WERI-Rb-1 (cell line): ENCODE data around the gene SPTLC2.
"Not testable (repeated sequence)": the region's sequence is repeated elsewhere in the genome, so short reads cannot be mapped to it uniquely, and the experiment has no call there.

Experiments
- DNase-seq: peaks from one replicate; pipeline ENCODE4 v3.0.0-alpha.2; 2020
- H3K27ac ChIP-seq: fragments of 250-450 bp; sonication (Bioruptor Pico); 2 replicates; pipeline ENCODE4 v1.5.1; 2020; ENCODE audit warnings: mild to moderate bottlenecking, moderate library complexity
- H3K27me3 ChIP-seq: fragments of 250-450 bp; sonication (Bioruptor Pico); 2 replicates; pipeline ENCODE4 v1.5.1; 2021; ENCODE audit warnings: mild to moderate bottlenecking, low read depth, moderate library complexity; ENCODE audit not compliant: insufficient read depth, severe bottlenecking
- H3K36me3 ChIP-seq: fragments of 250-450 bp; sonication (Bioruptor Pico); 2 replicates; pipeline ENCODE4 v1.5.1; 2020; ENCODE audit warnings: mild to moderate bottlenecking, moderate library complexity
- H3K4me3 ChIP-seq: 2 replicates; pipeline ENCODE4 v1.5.1; 2011; ENCODE audit warnings: low read depth, mild to moderate bottlenecking, control low read depth, low read length
- H3K9me3 ChIP-seq: fragments of 250-450 bp; sonication (Bioruptor Pico); 2 replicates; pipeline ENCODE4 v1.5.1; 2021; ENCODE audit warnings: mild to moderate bottlenecking, moderate library complexity; ENCODE audit not compliant: severe bottlenecking
- CTCF ChIP-seq: IDR thresholded peaks from 2 replicates; pipeline ENCODE4 v1.5.1; 2011; ENCODE audit warnings: low read depth, mild to moderate bottlenecking, control low read depth, inconsistent platforms, low read length

The SPTLC2 gene

GRCh38 chr14:77616454-77617229, at the start of gene SPTLC2:
Gene SPTLC2, minus strand, starts transcription at chr14:77616637. Its CDS starts 58 bp downstream, at chr14:77616579.
- peak; percentile 99 for DNase-seq
- H3K27ac ChIP-seq, result peak within 1 kb of the TSS; percentile 54

DNA sequence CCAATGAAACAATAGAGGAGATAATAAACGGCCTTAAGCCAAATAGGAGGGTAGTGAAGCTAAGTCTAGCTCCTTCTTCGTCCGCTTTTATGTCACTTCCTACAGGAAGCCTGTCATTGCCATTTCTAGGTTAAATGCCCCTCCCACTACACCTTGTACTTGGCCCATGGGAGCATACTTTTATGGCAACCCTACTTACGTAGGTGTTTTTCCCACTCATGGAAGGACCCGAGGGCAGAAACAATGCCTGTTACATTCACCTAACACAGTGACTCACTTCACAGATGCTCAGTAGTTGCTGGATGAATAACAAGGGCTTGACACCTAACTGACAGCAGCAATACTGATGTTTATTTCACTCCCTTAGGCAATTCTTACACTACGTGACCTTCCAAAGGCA, 46.9 kb upstream of the SPTLC2 start:
- Histone ChIP-seq H3K27ac (no peak overlapping the region), H3K9me3 (no peaks in the 10 kb centered on the region), H3K27me3 (no peaks in the 10 kb centered on the region), H3K4me3 (no peak overlapping the region), H3K36me3 (no peaks in the 10 kb centered on the region)
- no peak for DNase-seq
- TF ChIP-seq CTCF, result no peak

More at GRCh38 chr14:77616454-77617229, at the start of gene SPTLC2:
- TF ChIP-seq CTCF, result peak; percentile 21; the same call in 1 of the 2 replicates
- Histone ChIP-seq H3K27me3 (no peaks in the 10 kb centered on the region), H3K9me3 (no peaks in the 10 kb centered on the region), H3K4me3 (peak within 1 kb of the TSS; percentile 96), H3K36me3 (no peaks in the 10 kb centered on the region)

GRCh38 chr14:77661562-77661961, 45.1 kb upstream of the SPTLC2 start:
- H3K4me3 ChIP-seq, H3K36me3 ChIP-seq, H3K27me3 ChIP-seq, H3K9me3 ChIP-seq, DNase-seq: not testable (repeated sequence)
- 0 out of 2 replicates have a peak overlapping the region, but pooled peaks have one; percentile 24 for H3K27ac ChIP-seq

DNA sequence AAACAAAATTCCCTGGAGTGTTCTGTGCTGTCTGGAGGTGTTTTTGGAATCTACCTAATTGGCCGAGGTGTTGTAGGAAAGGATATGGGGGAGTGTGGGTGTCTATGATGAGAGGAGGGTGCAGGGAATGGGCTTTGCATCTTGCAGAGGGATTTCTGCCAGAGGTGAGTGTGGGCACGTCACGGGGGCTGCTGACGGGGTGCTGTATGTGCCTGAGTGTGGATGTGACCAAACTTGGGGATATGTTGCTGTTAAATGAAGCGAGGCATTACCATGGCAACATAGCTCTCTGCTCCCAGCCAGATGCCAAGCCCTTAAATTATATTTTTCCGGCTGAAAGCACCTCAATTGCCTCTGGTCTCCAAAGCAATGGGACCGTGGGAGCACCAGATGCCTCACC, 44.3 kb upstream of the SPTLC2 start:
- TF ChIP-seq CTCF, result no peak
- Histone ChIP-seq H3K27me3 (no peaks in the 10 kb centered on the region), H3K4me3 (no peak overlapping the region), H3K27ac (no peak overlapping the region), H3K36me3 (no peaks in the 10 kb centered on the region), H3K9me3 (no peaks in the 10 kb centered on the region)
- no peak for DNase-seq

DNA sequence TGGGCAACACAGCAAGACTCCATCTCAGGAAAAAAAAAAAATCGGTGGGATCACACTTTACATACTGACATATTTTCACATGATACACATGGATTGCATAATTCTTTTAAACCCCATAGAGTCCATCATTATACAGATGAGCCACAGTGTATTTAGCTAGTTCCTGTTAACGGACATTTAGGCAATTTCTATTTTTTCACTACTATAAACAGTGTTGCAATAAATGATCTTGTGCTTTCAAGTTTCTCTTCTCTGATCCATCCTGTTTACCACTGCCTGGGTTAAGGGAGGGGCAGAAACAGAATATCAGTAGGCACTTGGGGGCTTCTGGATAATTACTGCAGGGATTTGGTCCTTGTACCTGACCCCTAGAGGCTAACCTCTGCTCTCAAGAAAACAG, 43.4 kb upstream of the SPTLC2 start:
- TF ChIP-seq CTCF, result no peak

DNA sequence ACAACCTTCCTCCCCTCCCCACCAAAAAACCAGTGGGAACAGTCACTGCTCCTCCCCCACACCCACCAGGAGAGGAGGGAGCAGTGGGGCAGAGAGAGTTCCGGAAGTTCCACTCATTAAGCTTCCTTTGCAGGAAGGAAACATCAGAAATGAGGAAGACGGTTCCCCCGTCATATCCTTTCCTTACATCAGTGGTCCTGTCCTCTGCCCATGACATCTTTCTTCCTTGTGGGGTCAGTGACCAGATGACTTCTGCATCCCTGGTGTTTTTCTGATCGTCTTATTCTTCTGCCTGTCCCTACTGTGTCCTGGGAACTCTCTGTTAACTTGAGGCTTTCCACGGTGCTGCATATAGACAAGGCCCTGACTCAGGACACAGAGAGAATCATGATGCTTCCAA, 40.8 kb upstream of the SPTLC2 start:
- Histone ChIP-seq H3K27ac (no peak overlapping the region), H3K9me3 (no peaks in the 10 kb centered on the region), H3K27me3 (no peaks in the 10 kb centered on the region), H3K4me3 (no peak overlapping the region), H3K36me3 (no peaks in the 10 kb centered on the region)
- no peak for DNase-seq
- TF ChIP-seq CTCF, result no peak

More for the DNA sequence above, 43.4 kb upstream of the SPTLC2 start:
- H3K27me3 ChIP-seq, result no peaks in the 10 kb centered on the region
- no peaks in the 10 kb centered on the region for H3K36me3 ChIP-seq
- no peak overlapping the region for H3K27ac ChIP-seq
- DNase-seq, result no peak
- H3K4me3 ChIP-seq, result no peak overlapping the region
- no peaks in the 10 kb centered on the region for H3K9me3 ChIP-seq
